ENCODE results near the gene SPPL3.
"Not testable (repeated sequence)": the region's sequence is repeated elsewhere in the genome, so short reads cannot be mapped to it uniquely, and the experiment has no call there.

The SPPL3 gene

GRCh38 chr12:120841525-120841924 lies 62.6 kb downstream of the SPPL3 start:
- DNase-seq, result no peak

- no peak for DNase-seq
Measured at GRCh38 chr12:120839503-120839902, 64.7 kb downstream of the SPPL3 start.

- not testable (repeated sequence) for DNase-seq
Measured at GRCh38 chr12:120838629-120839383, 65.4 kb downstream of the SPPL3 start.

GRCh38 chr12:120836114-120836684 lies 68.0 kb downstream of the SPPL3 start:
- no peak for DNase-seq

- no peak for DNase-seq
Measured at GRCh38 chr12:120835657-120836056, 68.5 kb downstream of the SPPL3 start.

GRCh38 chr12:120835304-120835612 lies 68.9 kb downstream of the SPPL3 start:
- no peak for DNase-seq

- DNase-seq, result no peak
Measured at GRCh38 chr12:120834489-120835303, 69.5 kb downstream of the SPPL3 start.

- no peak for DNase-seq
Measured at GRCh38 chr12:120833849-120834248, 70.3 kb downstream of the SPPL3 start.

GRCh38 chr12:120832737-120833136 lies 71.4 kb downstream of the SPPL3 start:
- no peak for DNase-seq

- no peak for DNase-seq
Measured at GRCh38 chr12:120831648-120832267, 72.4 kb downstream of the SPPL3 start.

- no peak for DNase-seq
Measured at GRCh38 chr12:120830966-120831365, 73.2 kb downstream of the SPPL3 start.

GRCh38 chr12:120830052-120830940 lies 73.9 kb downstream of the SPPL3 start:
- peak in 1 of 5 experiments; percentile 41 for DNase-seq

GRCh38 chr12:120826335-120826734 lies 77.8 kb downstream of the SPPL3 start:
- no peak for DNase-seq

- DNase-seq, result no peak
Measured at GRCh38 chr12:120825337-120825736, 78.8 kb downstream of the SPPL3 start.

GRCh38 chr12:120822832-120823503 lies 81.2 kb downstream of the SPPL3 start:
- DNase-seq, result no peak

- peak in 1 of 5 experiments; percentile 50 for DNase-seq
Measured at GRCh38 chr12:120821878-120822277, 82.3 kb downstream of the SPPL3 start.

- peak in 3 of 5 experiments; percentile 4 to 77 (median 14) for DNase-seq
Measured at GRCh38 chr12:120820884-120821510, 83.2 kb downstream of the SPPL3 start.

- DNase-seq, result no peak
Measured at GRCh38 chr12:120818416-120818815, 85.7 kb downstream of the SPPL3 start.

- no peak for DNase-seq
Measured at GRCh38 chr12:120817559-120818330, 86.4 kb downstream of the SPPL3 start.

GRCh38 chr12:120816363-120816762 lies 87.8 kb downstream of the SPPL3 start:
- DNase-seq, result no peak

Measured in T-helper 2 cell (primary cell).